GM19099 (cell line): ENCODE measurements around the gene MAPKAPK3.
A peak's percentile ranks its signal among the peaks of the same experiment; 100 is the strongest.

Experiments
- POLR2A ChIP-seq: IDR thresholded peaks from 3 replicates; pipeline ENCODE4 v1.6.1; 2011; ENCODE audit warnings: low read depth; ENCODE audit not compliant: insufficient read length; ENCODE audit errors: extremely low read depth

MAPKAPK3 gene

DNA sequence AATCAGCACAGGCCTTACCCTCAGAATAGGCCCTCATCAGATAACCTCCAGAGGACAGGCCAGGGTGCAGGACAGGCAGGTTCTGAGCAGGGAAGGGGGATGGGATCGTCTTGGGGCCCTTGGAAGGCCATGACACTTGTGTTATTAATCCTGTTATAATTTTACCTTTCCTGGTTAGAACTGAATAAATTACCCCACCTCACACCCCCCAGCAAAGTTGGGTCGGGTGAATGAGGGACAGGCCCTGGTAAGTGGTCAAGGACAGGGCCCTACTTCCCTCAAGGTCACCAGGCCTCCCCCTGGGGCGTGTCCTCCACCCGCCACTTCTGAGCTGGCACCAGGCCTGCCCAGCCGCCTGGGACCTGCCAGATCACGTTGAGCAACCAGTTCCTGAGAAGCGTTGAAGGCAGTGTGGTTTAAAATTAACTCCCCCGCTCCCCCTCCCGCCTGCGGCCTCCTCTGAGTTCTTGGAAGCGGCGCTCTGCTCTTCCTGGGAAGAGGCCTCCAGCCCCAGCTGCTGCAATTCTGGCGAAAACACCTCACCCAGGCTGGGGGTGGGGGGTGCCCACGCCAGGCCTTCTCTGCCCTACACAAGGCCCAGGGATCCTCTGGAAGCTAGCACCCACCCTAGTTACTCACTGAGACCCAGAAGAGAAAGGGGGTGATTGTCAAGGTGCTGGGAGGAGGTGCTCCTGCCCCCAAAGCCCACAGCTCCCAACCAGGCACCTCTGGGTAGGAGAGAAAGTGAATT is 15.9 kb upstream of the MAPKAPK3 start:
- TF ChIP-seq POLR2A = peak; percentile 39

DNA sequence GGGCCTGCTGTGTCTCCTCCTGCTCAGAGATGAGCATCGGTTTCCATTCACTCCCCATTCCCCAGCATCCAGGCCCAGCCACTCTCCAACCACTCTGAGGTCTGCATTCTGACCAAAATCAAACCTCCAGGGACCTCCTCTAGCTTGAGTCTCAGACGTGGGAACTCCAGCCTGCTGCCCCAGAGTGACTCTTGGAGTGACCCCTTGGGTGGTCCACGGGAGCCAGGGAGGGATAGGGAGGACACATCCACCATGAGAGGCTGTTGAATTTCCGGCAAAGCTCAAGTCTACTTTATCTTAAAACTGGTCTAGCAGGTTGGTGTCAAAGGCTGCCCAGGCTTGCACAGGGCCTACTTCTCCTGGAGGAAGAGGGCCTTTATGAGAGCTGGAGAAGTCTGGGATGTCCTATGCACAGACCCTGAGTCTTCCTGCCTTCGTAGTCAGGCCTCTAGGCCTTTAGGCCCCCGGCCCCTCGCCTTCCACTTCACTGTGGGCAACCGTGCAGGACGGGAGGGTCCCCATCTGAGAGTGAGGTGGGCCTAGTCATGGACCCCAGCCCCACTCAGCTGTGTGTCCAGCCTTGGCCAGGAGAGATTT is 14.3 kb upstream of the MAPKAPK3 start:
- no peak for TF ChIP-seq POLR2A

DNA sequence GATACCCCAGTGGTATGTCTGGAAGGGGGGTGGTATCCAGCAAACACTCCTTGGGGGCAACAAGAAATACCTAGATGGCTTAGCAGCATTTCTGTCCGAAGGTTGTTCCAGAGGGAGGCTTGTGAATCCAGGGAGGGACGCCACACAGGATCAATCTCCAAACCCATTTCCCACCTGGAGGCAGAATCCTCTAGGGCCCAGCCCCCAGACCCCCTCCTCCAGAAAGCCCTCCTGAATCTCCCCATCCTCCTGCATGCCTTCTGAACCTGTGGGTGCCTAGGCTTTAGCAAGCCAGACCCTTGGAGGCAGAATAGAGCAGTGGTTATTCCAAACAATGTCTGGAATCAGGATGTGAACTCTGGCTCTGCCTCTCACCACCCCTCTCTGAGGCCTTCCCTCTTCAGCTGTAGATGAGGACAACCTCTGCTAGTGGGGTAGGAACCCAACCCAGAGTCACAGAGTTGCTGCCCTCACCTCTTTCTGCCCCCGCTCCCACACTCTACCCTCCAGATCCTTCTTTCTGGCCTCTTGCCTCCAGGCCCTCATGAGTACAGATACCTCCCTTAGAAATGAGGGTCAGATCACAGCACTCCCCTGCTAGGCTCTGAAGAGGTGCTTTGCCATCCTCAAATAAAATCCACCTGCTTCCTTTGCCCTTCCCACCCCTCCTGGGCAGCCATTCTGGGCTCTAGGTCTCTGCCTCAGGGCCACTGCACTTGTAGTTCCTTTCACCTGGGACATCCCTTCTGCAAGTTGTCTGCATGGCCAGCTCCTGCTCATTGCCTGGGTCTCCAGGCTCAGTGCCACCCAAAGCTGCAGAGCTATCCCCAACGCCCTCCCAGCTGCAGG is 13.5 kb upstream of the MAPKAPK3 start:
- no peak for TF ChIP-seq POLR2A

- TF ChIP-seq POLR2A = no peak
Observed at GRCh38 chr3:50604110-50604621, 12.8 kb upstream of the MAPKAPK3 start.

GRCh38 chr3:50604628-50605588 is 12.0 kb upstream of the MAPKAPK3 start:
- TF ChIP-seq POLR2A = no peak

- no peak for TF ChIP-seq POLR2A
Observed at GRCh38 chr3:50605901-50606326, 11.0 kb upstream of the MAPKAPK3 start.

GRCh38 chr3:50606596-50606995 is 10.4 kb upstream of the MAPKAPK3 start:
- TF ChIP-seq POLR2A = no peak

DNA sequence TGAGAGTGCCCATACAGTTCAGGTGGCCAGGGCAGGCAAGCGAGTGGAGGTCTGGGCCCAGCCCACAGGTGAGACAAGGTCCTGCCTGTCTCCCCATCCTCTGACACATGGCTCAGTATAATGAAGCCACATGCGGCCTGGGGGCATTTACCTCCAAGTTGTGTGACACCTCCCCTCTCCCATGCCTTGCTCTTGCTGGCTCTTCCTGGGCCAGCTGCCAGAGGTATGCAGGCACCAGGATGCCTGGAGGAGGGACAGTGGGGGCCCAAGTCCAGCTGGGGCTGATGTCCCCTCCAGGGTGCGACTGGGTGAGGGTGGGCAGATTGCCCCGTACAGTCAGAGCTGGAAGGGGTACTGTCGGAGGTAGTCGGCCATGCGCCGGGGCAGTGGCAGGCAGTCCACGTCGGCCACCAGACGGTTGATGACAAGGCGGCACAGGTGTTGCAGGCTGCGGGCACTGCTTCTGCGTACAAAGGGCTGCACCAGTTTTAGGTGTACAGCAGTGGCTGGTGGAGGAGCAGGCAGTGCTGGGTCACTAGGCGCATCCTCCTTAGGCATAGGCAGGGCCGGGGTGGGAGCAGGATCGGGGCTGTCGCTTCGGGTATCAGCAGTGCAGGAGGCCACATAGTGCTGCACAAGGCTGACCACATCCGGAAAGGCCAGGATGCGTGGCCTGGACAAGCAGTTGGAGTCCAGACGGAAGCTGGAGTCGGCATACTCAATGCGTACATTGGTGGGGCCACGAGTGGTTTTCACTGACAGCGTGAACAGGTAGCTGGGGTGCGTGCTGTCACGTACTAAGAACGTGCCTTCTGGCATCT is 9.5 kb upstream of the MAPKAPK3 start:
- no peak for TF ChIP-seq POLR2A

DNA sequence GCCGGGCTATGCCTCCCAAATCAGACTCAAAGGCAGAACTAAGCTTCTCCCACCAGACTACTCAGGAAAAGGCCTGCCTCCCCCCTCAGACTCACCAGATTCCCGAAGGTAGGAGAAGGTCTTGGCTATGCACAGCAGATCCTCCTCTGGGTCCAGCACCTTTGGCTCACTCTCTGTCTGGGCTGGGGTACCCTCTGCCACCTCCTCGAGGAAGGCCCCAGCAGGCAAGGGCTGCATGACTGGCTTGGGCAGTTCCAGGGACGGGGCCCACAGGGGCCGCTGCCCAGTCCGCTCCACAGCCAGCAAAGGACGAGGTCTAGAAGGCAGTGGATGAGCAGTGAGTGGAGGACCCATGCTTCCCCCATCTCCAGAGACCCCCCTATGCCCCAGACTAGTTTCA is 8.7 kb upstream of the MAPKAPK3 start:
- TF ChIP-seq POLR2A = no peak

GRCh38 chr3:50609071-50609762 is 7.7 kb upstream of the MAPKAPK3 start:
- no peak for TF ChIP-seq POLR2A

- no peak for TF ChIP-seq POLR2A
Observed at GRCh38 chr3:50609763-50610085, 7.2 kb upstream of the MAPKAPK3 start.

DNA sequence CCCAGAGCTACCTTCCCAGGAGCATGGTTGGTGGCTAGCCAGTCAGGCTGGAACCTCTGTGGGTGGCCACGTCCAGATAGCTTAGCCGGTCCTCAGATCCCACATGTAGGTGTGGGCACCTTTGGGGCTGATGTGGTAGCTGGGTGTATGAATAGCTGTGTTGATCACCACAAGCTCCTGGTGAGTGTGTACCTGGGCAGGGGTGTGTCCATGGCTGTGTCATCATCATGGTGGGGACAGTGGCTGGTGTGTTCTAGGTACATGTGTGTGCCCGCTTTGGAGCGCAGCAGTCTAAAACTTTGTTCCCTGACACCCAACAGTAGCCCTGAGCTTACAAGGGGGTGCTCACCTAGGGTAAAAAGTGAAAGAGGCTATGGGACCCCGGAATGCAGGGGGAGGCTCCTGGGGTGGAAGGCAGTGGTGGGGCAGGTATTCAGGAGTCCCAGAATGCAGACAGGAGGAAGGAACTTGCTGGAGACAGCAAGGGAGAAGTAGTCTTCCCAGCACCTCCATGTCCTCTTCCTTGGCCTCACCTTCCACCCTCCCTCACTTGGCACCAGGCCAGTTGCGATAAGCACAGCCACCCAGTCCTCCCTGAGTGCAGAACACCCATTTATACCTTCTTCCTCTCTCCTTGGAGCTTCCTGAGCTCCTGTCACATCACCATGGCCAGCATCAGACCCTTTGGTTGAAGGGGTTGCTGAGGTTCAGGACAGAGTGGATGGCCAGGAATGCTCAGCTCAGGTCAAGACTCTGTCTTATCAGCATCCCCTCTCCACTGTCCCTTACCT is 6.6 kb upstream of the MAPKAPK3 start:
- no peak for TF ChIP-seq POLR2A

DNA sequence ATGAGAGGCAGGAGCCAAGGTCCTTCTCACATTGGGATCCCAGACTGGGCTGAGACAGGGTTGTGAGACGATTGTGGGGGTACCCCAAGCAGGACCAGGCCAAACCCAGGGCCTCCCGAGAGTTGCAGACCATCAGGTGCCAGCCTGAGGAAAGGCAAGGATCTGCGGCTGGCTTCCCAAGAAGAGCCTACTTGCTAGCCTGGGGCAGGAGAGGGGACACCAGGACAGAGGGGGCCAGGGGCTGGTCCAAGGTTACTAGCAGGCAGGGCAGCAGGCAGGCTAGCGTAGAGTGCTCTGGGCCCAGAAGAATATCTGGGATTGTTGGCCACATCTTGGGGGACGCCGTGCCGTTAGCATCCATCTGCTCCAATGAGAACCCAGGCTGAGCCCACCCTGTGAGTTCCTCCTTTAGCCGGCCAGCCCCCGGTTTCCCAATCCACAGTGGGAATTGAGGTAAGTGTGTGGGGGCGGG is 5.9 kb upstream of the MAPKAPK3 start:
- no peak for TF ChIP-seq POLR2A
